Gastrocnemius medialis (tissue), 4 donors: ENCODE measurements around the gene AMPH.

Experiments
- CTCF ChIP-seq, 5 experiments: fragments of 450-650 bp in 3 of 5; fragments of 200-600 bp in 2 of 5; sonication (generic) in 2 of 5; IDR thresholded peaks in 4 of 5; conservative IDR thresholded peaks in 1 of 5; 1 replicate in 4 of 5; 2 replicates in 1 of 5; pipeline ENCODE4 v1.5.1; 2016 to 2019; ENCODE audit warnings: antibody characterized with exemption in 5 of 5, mild to moderate bottlenecking in 3 of 5, moderate library complexity in 3 of 5
- POLR2A ChIP-seq, 2 donors: fragments of 450-650 bp; IDR thresholded peaks; one replicate each; pipeline ENCODE4 v1.6.1; 2017; ENCODE audit warnings: antibody characterized with exemption in 2 of 2, mild to moderate bottlenecking in 2 of 2, moderate library complexity in 2 of 2

GRCh38 chr7:38504684-38505083 is 126.5 kb downstream of the AMPH start:
- TF ChIP-seq CTCF (IDR thresholded peaks at IDR 0.05 in 4 of 5, conservative IDR thresholded peaks at IDR 0.05 in 1 of 5) (no peak), POLR2A (IDR thresholded peaks at IDR 0.05) (no peak)
